Measurements from ENCODE around the gene C5.

C5 gene

DNA sequence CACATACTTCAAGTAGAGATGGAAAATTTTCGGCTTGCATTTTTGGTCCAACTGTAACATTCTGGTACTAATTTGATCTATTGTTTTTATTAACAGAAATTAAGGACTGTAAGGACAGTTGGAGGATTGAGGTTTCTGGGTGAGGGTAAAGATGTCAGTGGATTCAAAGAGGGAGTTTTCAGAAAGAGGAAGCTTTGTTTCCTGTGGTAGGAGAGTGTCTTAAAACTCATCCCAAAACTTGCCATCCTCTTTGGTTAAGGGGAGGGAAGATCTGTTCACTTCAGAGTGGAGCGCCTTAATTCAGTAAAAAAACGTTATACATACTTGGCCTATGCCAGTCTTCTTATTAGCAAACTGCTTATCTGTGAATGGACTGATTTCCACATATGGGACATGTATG is 38.5 kb upstream of the C5 start:
- no peaks in the 10 kb centered on the region for H3K9me3 ChIP-seq (ENCODE audit: low read length)
- peaks cover 31% of the 10 kb centered on the region for H3K79me2 ChIP-seq (ENCODE audit: insufficient read depth, low read length)
- no peak overlapping the region for H3K4me2 ChIP-seq (ENCODE audit: low read length)
- H3K27me3 ChIP-seq (ENCODE audit: insufficient read depth, low read length) = no peaks in the 10 kb centered on the region
- H3K9ac ChIP-seq (ENCODE audit: low read length) = no peak overlapping the region
- H3K4me1 ChIP-seq (ENCODE audit: insufficient read depth, low read length, severe bottlenecking) = no peaks in the 10 kb centered on the region
- TF ChIP-seq CTCF (IDR thresholded peaks at IDR 0.05; ENCODE audit: low read length) (no peak), EZH2 (IDR thresholded peaks at IDR 0.05; ENCODE audit: borderline replicate concordance, low read length) (no peak)
- H3F3A ChIP-seq (ENCODE audit: insufficient read depth, low read length) = no peaks in the 10 kb centered on the region
- peaks cover 90% of the 10 kb centered on the region for H3K36me3 ChIP-seq (ENCODE audit: insufficient read depth, low read length)
- no peak overlapping the region for H2AFZ ChIP-seq (ENCODE audit: low read length)
- H3K9me2 ChIP-seq (ENCODE audit: low read depth, low read length) = no peaks in the 10 kb centered on the region
- no peak overlapping the region for H3K4me3 ChIP-seq (ENCODE audit: low read depth, low read length, poor library complexity, severe bottlenecking)
- H4K20me1 ChIP-seq (ENCODE audit: insufficient read depth, low read length) = no peaks in the 10 kb centered on the region
- no peak overlapping the region for H3K27ac ChIP-seq (ENCODE audit: low read depth, low read length, poor library complexity, severe bottlenecking)

- no peak overlapping the region for H3K4me3 ChIP-seq (ENCODE audit: low read depth, low read length, poor library complexity, severe bottlenecking)
Measured at GRCh38 chr9:121085661-121086060, 35.6 kb upstream of the C5 start.

GRCh38 chr9:121082075-121082474 is 32.0 kb upstream of the C5 start:
- Histone ChIP-seq H3K79me2 (ENCODE audit: insufficient read depth, low read length) (peaks cover 79% of the 10 kb centered on the region), H3K27ac (ENCODE audit: low read depth, low read length, poor library complexity, severe bottlenecking) (no peak overlapping the region), H3K9me3 (ENCODE audit: low read length) (no peaks in the 10 kb centered on the region), H3K9me2 (ENCODE audit: low read depth, low read length) (no peaks in the 10 kb centered on the region), H2AFZ (ENCODE audit: low read length) (no peak overlapping the region), H3F3A (ENCODE audit: insufficient read depth, low read length) (no peaks in the 10 kb centered on the region), H3K4me2 (ENCODE audit: low read length) (no peak overlapping the region), H3K4me3 (ENCODE audit: low read depth, low read length, poor library complexity, severe bottlenecking) (no peak overlapping the region), H3K27me3 (ENCODE audit: insufficient read depth, low read length) (no peaks in the 10 kb centered on the region), H4K20me1 (ENCODE audit: insufficient read depth, low read length) (no peaks in the 10 kb centered on the region), H3K4me1 (ENCODE audit: insufficient read depth, low read length, severe bottlenecking) (peaks cover 14% of the 10 kb centered on the region), H3K36me3 (ENCODE audit: insufficient read depth, low read length) (peaks cover 80% of the 10 kb centered on the region), H3K9ac (ENCODE audit: low read length) (no peak overlapping the region)
- no peak for TF ChIP-seq CTCF (IDR thresholded peaks at IDR 0.05; ENCODE audit: low read length)
- no peak for TF ChIP-seq EZH2 (IDR thresholded peaks at IDR 0.05; ENCODE audit: borderline replicate concordance, low read length)

More at GRCh38 chr9:121085661-121086060, 35.6 kb upstream of the C5 start:
- Histone ChIP-seq H2AFZ (ENCODE audit: low read length) (no peak overlapping the region), H4K20me1 (ENCODE audit: insufficient read depth, low read length) (no peaks in the 10 kb centered on the region), H3K9ac (ENCODE audit: low read length) (no peak overlapping the region), H3K4me1 (ENCODE audit: insufficient read depth, low read length, severe bottlenecking) (peaks cover 8% of the 10 kb centered on the region), H3K9me3 (ENCODE audit: low read length) (no peaks in the 10 kb centered on the region), H3K27ac (ENCODE audit: low read depth, low read length, poor library complexity, severe bottlenecking) (no peak overlapping the region), H3K9me2 (ENCODE audit: low read depth, low read length) (no peaks in the 10 kb centered on the region), H3K36me3 (ENCODE audit: insufficient read depth, low read length) (peaks cover 97% of the 10 kb centered on the region), H3K79me2 (ENCODE audit: insufficient read depth, low read length) (peaks cover 49% of the 10 kb centered on the region), H3F3A (ENCODE audit: insufficient read depth, low read length) (no peaks in the 10 kb centered on the region), H3K4me2 (ENCODE audit: low read length) (no peak overlapping the region), H3K27me3 (ENCODE audit: insufficient read depth, low read length) (no peaks in the 10 kb centered on the region)
- no peak for TF ChIP-seq CTCF (IDR thresholded peaks at IDR 0.05; ENCODE audit: low read length)
- TF ChIP-seq EZH2 (IDR thresholded peaks at IDR 0.05; ENCODE audit: borderline replicate concordance, low read length) = no peak

All from OCI-LY1 (cell line).